GM18505 (cell line): ENCODE results near the gene NCKAP5.

ENCODE experiments used
- ATAC-seq: cut with Tn5 transposase; IDR thresholded peaks from one replicate; pipeline ENCODE4 v1.9.1; 2021; ENCODE audit not compliant: unreplicated experiment
- POLR2A ChIP-seq: IDR thresholded peaks from 4 replicates; pipeline ENCODE4 v1.6.1; 2011; ENCODE audit warnings: borderline replicate concordance; ENCODE audit not compliant: insufficient read depth, insufficient read length; ENCODE audit errors: extremely low read depth

The NCKAP5 gene

GRCh38 chr2:133496501-133497269 is 71.6 kb downstream of the NCKAP5 start:
- ATAC-seq = no peak
- TF ChIP-seq POLR2A = no peak

DNA sequence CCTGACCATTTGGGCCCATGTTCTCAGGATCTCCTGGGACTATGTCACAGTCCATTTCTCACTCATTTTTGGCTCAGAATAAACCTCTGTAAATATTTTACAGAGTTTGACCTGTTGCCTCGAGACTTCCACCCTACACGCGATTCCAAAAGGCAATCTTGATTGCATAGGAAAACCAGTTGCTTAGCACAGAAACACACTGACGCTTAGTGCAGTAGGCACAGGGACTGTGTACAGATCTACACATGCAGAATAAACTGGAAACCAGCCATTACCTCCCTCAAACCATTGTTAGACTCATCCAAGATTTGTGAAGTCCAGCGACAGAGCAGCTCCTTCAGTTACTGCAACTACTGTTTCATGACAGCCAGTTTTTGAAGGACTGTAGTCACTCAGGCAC is 73.0 kb downstream of the NCKAP5 start:
- TF ChIP-seq POLR2A = no peak
- ATAC-seq = no peak

GRCh38 chr2:133492719-133493380 is 75.4 kb downstream of the NCKAP5 start:
- TF ChIP-seq POLR2A = no peak
- no peak for ATAC-seq

GRCh38 chr2:133490411-133490980 is 77.8 kb downstream of the NCKAP5 start:
- no peak for ATAC-seq
- TF ChIP-seq POLR2A = no peak

GRCh38 chr2:133489641-133490410 is 78.4 kb downstream of the NCKAP5 start:
- no peak for TF ChIP-seq POLR2A
- ATAC-seq = no peak

GRCh38 chr2:133489146-133489545 is 79.1 kb downstream of the NCKAP5 start:
- ATAC-seq = no peak
- no peak for TF ChIP-seq POLR2A

DNA sequence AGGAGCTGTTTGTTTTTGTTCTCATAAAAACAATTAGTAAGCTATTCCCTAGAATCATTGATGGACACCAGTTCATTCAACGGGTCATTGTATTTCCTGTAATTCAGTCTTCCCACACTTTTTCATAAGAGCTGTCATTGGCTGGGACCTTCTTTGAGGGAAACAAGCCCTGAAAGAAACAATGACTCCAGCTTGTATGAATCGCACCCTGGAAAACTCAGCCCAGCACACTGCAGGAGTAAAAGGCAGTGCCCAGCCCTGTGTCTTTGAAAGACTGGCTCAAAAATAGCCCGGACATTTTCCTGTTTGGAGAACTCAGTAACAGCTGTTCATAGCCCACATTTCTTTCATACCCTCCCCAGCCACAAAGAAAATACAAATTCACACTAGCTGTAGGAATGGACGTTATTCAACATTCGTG is 81.5 kb downstream of the NCKAP5 start:
- no peak for TF ChIP-seq POLR2A

GRCh38 chr2:133485868-133486267 is 82.4 kb downstream of the NCKAP5 start:
- ATAC-seq = no peak
- TF ChIP-seq POLR2A = no peak

More for the DNA sequence above, 81.5 kb downstream of the NCKAP5 start:
- no peak for ATAC-seq

DNA sequence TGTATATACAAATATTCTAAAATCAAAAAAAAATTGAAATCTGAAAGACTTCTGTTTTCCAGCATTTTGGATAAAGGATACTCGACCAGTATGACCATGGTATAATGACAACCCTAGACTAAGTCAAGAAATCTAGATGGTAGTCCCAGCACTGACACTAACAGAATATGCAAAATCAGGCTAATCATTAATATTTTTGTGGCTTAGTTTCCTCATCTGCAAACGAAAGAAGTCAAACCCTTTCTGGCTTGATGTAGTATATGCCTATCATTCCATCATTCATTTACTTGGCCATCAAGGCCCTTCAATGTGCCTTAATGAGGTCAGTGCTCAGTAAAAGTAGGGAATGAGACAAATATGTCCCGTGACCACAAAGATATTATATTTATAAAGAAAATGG is 83.5 kb downstream of the NCKAP5 start:
- TF ChIP-seq POLR2A = no peak
- ATAC-seq = no peak

- no peak for TF ChIP-seq POLR2A
- no peak for ATAC-seq
These were observed 84.2 kb downstream of the NCKAP5 start for GRCh38 chr2:133484106-133484505.

DNA sequence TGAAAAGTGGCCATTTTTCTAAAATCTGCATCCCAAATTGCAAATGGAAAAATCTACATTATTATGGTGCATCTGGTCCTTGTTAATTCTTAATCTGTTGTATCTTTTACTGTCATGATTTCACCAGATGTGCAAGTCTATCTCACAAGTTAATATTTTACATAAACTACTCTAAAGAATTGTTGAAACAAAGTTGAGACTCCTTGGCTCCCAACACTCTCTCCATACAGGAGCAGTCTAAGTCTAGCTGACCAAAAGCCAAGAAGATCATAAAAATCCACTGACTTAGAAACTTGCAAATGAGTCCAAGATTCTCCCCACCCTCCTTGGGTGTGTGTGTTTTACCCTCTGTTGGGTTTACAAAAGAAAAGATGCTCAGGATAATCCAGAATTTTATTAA is 85.1 kb downstream of the NCKAP5 start:
- no peak for ATAC-seq
- TF ChIP-seq POLR2A = no peak

DNA sequence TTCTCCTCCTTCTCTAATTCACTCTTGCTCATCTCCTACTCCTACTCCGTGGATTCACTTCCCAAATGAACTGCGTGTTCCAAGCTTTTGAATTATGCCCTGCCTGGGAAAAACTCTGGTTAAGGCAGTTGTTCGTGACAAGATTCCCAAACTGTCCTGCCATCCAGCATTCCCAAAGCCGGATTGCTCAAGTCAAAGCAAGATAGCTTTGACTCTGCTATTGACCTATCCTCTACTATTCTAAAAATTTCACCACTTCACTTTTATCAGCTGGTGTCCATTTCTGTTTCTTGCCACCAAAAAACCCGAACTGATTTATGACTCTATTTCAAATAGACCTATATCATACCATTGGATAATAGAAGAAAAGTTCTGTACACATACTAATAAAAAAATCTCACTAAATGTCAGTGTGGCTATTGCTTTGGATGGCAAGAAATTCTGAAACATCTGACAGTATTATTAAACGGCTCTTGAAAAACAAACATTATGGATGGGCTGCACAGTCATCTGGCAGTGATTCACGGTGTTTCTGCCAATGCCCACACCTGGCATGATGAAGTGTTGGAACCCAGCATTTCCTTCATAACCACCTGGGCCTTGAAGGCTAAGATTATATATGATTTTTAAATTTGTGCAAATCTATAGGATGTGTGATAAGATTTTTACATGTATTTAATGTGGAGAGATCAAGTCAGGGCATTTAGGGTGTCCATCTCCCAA is 87.4 kb downstream of the NCKAP5 start:
- no peak for ATAC-seq
- TF ChIP-seq POLR2A = no peak

- no peak for ATAC-seq
- TF ChIP-seq POLR2A = no peak
These were observed 90.7 kb downstream of the NCKAP5 start for GRCh38 chr2:133477616-133477990.
